ENCODE results near the gene OR6C70. TPM values are rescaled to one million over a fixed set of nuclear protein-coding genes. Genes with fewer than 3 reads are reported as not detected.
"Not testable (repeated sequence)": the region's sequence is repeated elsewhere in the genome, so short reads cannot be mapped to it uniquely, and the experiment has no call there.

Gene OR6C70
- total RNA-seq, 1 experiment from 2014 or later, result not detected

GRCh38 chr12:55495490-55495889, 25.6 kb upstream of the OR6C70 start:
- BruUV-seq (replicated peaks), result no TSS peak
- Histone ChIP-seq H3K4me3 (ENCODE audit: low read depth in 2 of 2, low read length in 2 of 2) (no peak overlapping the region), H3K36me3 (ENCODE audit: control insufficient read depth, insufficient read depth, low read length) (no peaks in the 10 kb centered on the region), H3K9me3 (ENCODE audit: control insufficient read depth, insufficient read depth, low read depth, low read length) (no peaks in the 10 kb centered on the region), H3K27me3 (ENCODE audit: control insufficient read depth, insufficient read depth, low read length) (peaks cover 2% of the 10 kb centered on the region; the same call in 1 of the 2 replicates), H3K27ac (ENCODE audit: low read length) (no peak overlapping the region), H3K4me1 (ENCODE audit: control insufficient read depth, insufficient read depth, low read length) (no peaks in the 10 kb centered on the region)
- intact Hi-C loops (cut with micrococcal nuclease; ENCODE audit: unreplicated experiment) (no loop called here), in situ Hi-C loops (cut with HindIII; ENCODE audit: low pct_unique_long_range_greater_than_20kb, low sequenced_read_pairs) (no loop called here)
- ChIA-PET POLR2A (no interaction called here), CTCF (no interaction called here)
- no peak for DNase-seq (ENCODE audit: low read depth, low spot score)
- ATAC-seq, result no peak
- TF ChIP-seq CTCF (IDR thresholded peaks at IDR 0.05) (no peak), POLR2AphosphoS5 (IDR thresholded peaks at IDR 0.05; ENCODE audit: low read depth, low read length) (no peak), SIN3A (IDR thresholded peaks at IDR 0.05; ENCODE audit: borderline replicate concordance, insufficient read depth, low read depth, low read length) (no peak), TCF7L2 (IDR thresholded peaks at IDR 0.05; ENCODE audit: low read depth, low read length) (no peak)
- TF ChIP-seq, protein P1, sequence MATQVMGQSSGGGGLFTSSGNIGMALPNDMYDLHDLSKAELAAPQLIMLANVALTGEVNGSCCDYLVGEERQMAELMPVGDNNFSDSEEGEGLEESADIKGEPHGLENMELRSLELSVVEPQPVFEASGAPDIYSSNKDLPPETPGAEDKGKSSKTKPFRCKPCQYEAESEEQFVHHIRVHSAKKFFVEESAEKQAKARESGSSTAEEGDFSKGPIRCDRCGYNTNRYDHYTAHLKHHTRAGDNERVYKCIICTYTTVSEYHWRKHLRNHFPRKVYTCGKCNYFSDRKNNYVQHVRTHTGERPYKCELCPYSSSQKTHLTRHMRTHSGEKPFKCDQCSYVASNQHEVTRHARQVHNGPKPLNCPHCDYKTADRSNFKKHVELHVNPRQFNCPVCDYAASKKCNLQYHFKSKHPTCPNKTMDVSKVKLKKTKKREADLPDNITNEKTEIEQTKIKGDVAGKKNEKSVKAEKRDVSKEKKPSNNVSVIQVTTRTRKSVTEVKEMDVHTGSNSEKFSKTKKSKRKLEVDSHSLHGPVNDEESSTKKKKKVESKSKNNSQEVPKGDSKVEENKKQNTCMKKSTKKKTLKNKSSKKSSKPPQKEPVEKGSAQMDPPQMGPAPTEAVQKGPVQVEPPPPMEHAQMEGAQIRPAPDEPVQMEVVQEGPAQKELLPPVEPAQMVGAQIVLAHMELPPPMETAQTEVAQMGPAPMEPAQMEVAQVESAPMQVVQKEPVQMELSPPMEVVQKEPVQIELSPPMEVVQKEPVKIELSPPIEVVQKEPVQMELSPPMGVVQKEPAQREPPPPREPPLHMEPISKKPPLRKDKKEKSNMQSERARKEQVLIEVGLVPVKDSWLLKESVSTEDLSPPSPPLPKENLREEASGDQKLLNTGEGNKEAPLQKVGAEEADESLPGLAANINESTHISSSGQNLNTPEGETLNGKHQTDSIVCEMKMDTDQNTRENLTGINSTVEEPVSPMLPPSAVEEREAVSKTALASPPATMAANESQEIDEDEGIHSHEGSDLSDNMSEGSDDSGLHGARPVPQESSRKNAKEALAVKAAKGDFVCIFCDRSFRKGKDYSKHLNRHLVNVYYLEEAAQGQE (IDR thresholded peaks at IDR 0.05; ENCODE audit: insufficient read depth in 1 of 2, low read depth in 2 of 2, low read length in 1 of 2), result no peak

DNA sequence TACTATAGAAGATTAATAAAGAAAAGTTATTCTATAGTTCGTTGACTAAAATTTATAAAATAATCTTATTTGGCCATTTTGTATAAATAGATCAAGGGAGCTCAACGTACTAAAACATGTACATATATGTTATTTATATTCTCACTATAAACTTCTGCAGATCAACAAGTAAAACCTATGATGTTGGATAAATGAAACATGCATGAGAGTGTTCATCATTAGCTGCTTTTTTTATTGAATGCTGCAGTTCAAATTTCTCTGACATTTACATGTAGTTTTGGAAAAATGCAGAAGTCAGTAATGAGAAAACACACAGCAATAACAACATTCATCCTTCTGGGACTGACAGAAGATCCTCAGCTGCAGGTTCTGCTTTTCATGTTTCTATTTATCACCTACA, 22.1 kb upstream of the OR6C70 start, which contains the start of gene OR6C68:
Gene OR6C68 (plus strand): TSS at position 301 of the 400 bp plus-strand sequence. CDS start 0 bp downstream, at position 301.
- POLR2A ChIA-PET, result no interaction called here
- CTCF ChIA-PET, result no interaction called here
- H3K9me3 ChIP-seq (ENCODE audit: control insufficient read depth, insufficient read depth, low read depth, low read length), result no peaks in the 10 kb centered on the region
- intact Hi-C loops (cut with micrococcal nuclease; ENCODE audit: unreplicated experiment) (no loop called here), in situ Hi-C loops (cut with HindIII; ENCODE audit: low pct_unique_long_range_greater_than_20kb, low sequenced_read_pairs) (no loop called here)
- no peaks in the 10 kb centered on the region for H3K36me3 ChIP-seq (ENCODE audit: control insufficient read depth, insufficient read depth, low read length)
- DNase-seq (ENCODE audit: low read depth, low spot score) (no peak), ATAC-seq (no peak)
- no peak within 1 kb of the TSS for H3K27ac ChIP-seq (ENCODE audit: low read length)
- peaks cover under 1% of the 10 kb centered on the region; the same call in 1 of the 2 replicates for H3K27me3 ChIP-seq (ENCODE audit: control insufficient read depth, insufficient read depth, low read length)
- BruUV-seq (replicated peaks), result no TSS peak
- TF ChIP-seq, protein P1 (IDR thresholded peaks at IDR 0.05; ENCODE audit: insufficient read depth in 1 of 2, low read depth in 2 of 2, low read length in 1 of 2), result no peak
- TF ChIP-seq SIN3A (IDR thresholded peaks at IDR 0.05; ENCODE audit: borderline replicate concordance, insufficient read depth, low read depth, low read length) (no peak), TCF7L2 (IDR thresholded peaks at IDR 0.05; ENCODE audit: low read depth, low read length) (no peak)
- no peak within 1 kb of the TSS for H3K4me3 ChIP-seq (ENCODE audit: low read depth in 2 of 2, low read length in 2 of 2)
- H3K4me1 ChIP-seq (ENCODE audit: control insufficient read depth, insufficient read depth, low read length), result no peaks in the 10 kb centered on the region

GRCh38 chr12:55484284-55484683, 14.3 kb upstream of the OR6C70 start:
- H3K4me1 ChIP-seq (ENCODE audit: control insufficient read depth, insufficient read depth, low read length); H3K36me3 ChIP-seq (ENCODE audit: control insufficient read depth, insufficient read depth, low read length); H3K4me3 ChIP-seq (ENCODE audit: low read depth in 2 of 2, low read length in 2 of 2); ATAC-seq; POLR2A ChIA-PET; H3K27ac ChIP-seq (ENCODE audit: low read length); intact Hi-C loops (cut with micrococcal nuclease; ENCODE audit: unreplicated experiment); BruUV-seq (replicated peaks); in situ Hi-C loops (cut with HindIII; ENCODE audit: low pct_unique_long_range_greater_than_20kb, low sequenced_read_pairs); H3K27me3 ChIP-seq (ENCODE audit: control insufficient read depth, insufficient read depth, low read length); H3K9me3 ChIP-seq (ENCODE audit: control insufficient read depth, insufficient read depth, low read depth, low read length); DNase-seq (ENCODE audit: low read depth, low spot score); CTCF ChIA-PET: not testable (repeated sequence)

GRCh38 chr12:55479136-55479535, 9.2 kb upstream of the OR6C70 start:
- POLR2A ChIA-PET; CTCF ChIA-PET; intact Hi-C loops (cut with micrococcal nuclease; ENCODE audit: unreplicated experiment): not testable (repeated sequence)

More at GRCh38 chr12:55479136-55479535, 9.2 kb upstream of the OR6C70 start:
- H3K27ac ChIP-seq (ENCODE audit: low read length); BruUV-seq (replicated peaks); H3K9me3 ChIP-seq (ENCODE audit: control insufficient read depth, insufficient read depth, low read depth, low read length); H3K4me3 ChIP-seq (ENCODE audit: low read depth in 2 of 2, low read length in 2 of 2); H3K27me3 ChIP-seq (ENCODE audit: control insufficient read depth, insufficient read depth, low read length); H3K4me1 ChIP-seq (ENCODE audit: control insufficient read depth, insufficient read depth, low read length); in situ Hi-C loops (cut with HindIII; ENCODE audit: low pct_unique_long_range_greater_than_20kb, low sequenced_read_pairs); DNase-seq (ENCODE audit: low read depth, low spot score); ATAC-seq; H3K36me3 ChIP-seq (ENCODE audit: control insufficient read depth, insufficient read depth, low read length): not testable (repeated sequence)
